ENCODE data around the gene FBXO2.

The FBXO2 gene

GRCh38 chr1:11653101-11653860 is 948 bp downstream of the FBXO2 start:
- DNase-seq (ENCODE audit: low spot score) = no peak

GRCh38 chr1:11652203-11652780 is 1.9 kb downstream of the FBXO2 start:
- no peak for DNase-seq (ENCODE audit: low spot score)

GRCh38 chr1:11651017-11651416 is 3.2 kb downstream of the FBXO2 start:
- no peak for DNase-seq (ENCODE audit: low spot score)

GRCh38 chr1:11650331-11650991 is 3.8 kb downstream of the FBXO2 start:
- peak; percentile 83 for DNase-seq (ENCODE audit: low spot score)

- DNase-seq (ENCODE audit: low spot score) = no peak
These were observed 4.5 kb downstream of the FBXO2 start for GRCh38 chr1:11649624-11650330.

GRCh38 chr1:11649237-11649623 is 5.0 kb downstream of the FBXO2 start:
- DNase-seq (ENCODE audit: low spot score) = no peak

- DNase-seq (ENCODE audit: low spot score) = peak; percentile 15
These were observed 5.5 kb downstream of the FBXO2 start for GRCh38 chr1:11648732-11649158.

- no peak for DNase-seq (ENCODE audit: low spot score)
These were observed 6.2 kb downstream of the FBXO2 start for GRCh38 chr1:11648039-11648438.

GRCh38 chr1:11647333-11647732 is 6.9 kb downstream of the FBXO2 start:
- DNase-seq (ENCODE audit: low spot score) = no peak

GRCh38 chr1:11646317-11646716 is 7.9 kb downstream of the FBXO2 start:
- DNase-seq (ENCODE audit: low spot score) = no peak

- peak; percentile 82 for DNase-seq (ENCODE audit: low spot score)
These were observed 8.5 kb downstream of the FBXO2 start for GRCh38 chr1:11645670-11646265.

GRCh38 chr1:11645270-11645669 is 9.0 kb downstream of the FBXO2 start:
- no peak for DNase-seq (ENCODE audit: low spot score)

- no peak for DNase-seq (ENCODE audit: low spot score)
These were observed 10.4 kb downstream of the FBXO2 start for GRCh38 chr1:11643782-11644181.

- DNase-seq (ENCODE audit: low spot score) = peak; percentile 78
These were observed 11.7 kb downstream of the FBXO2 start for GRCh38 chr1:11642418-11643017.

GRCh38 chr1:11641776-11642305 is 12.4 kb downstream of the FBXO2 start:
- DNase-seq (ENCODE audit: low spot score) = no peak

GRCh38 chr1:11640944-11641343 is 13.3 kb downstream of the FBXO2 start:
- no peak for DNase-seq (ENCODE audit: low spot score)

- DNase-seq (ENCODE audit: low spot score) = no peak
These were observed 14.1 kb downstream of the FBXO2 start for GRCh38 chr1:11640101-11640500.

GRCh38 chr1:11639372-11639771 is 14.9 kb downstream of the FBXO2 start:
- DNase-seq (ENCODE audit: low spot score) = no peak

GRCh38 chr1:11638121-11638520 is 16.1 kb downstream of the FBXO2 start:
- DNase-seq (ENCODE audit: low spot score) = no peak

GRCh38 chr1:11634365-11635192 is 19.6 kb downstream of the FBXO2 start:
- DNase-seq (ENCODE audit: low spot score) = no peak

All from CD4-positive, alpha-beta T cell treated with Interleukin-2 at 100 ng/mL for 4 hours (primary cell).